SK-N-SH treated with all-trans-retinoic acid at 6 μM for 48 hours (cell line): ENCODE results near the gene DYRK1B.
"Not testable (repeated sequence)": the region's sequence is repeated elsewhere in the genome, so short reads cannot be mapped to it uniquely, and the experiment has no call there.

Experiments
- ESRRG ChIP-seq: fragments of 250-450 bp; sonication (Bioruptor Pico); IDR thresholded peaks from 2 replicates; pipeline ENCODE4 v1.6.1; 2021; ENCODE audit warnings: mild to moderate bottlenecking
- GLIS3 ChIP-seq: fragments of 250-450 bp; sonication (Bioruptor Pico); IDR thresholded peaks from 2 replicates; pipeline ENCODE4 v1.5.0; 2020; ENCODE audit warnings: mild to moderate bottlenecking, moderate library complexity
- ISL1 ChIP-seq: fragments of 250-450 bp; sonication (Bioruptor Pico); IDR thresholded peaks from 2 replicates; pipeline ENCODE4 v2.1.2; 2022; ENCODE audit warnings: mild to moderate bottlenecking, moderate library complexity
- RARB ChIP-seq: fragments of 250-450 bp; sonication (Bioruptor Pico); IDR thresholded peaks from 2 replicates; pipeline ENCODE4 v1.8.0; 2021; ENCODE audit warnings: mild to moderate bottlenecking, moderate library complexity
- ZFP30 ChIP-seq: fragments of 450-650 bp; formaldehyde crosslinking; IDR thresholded peaks from 2 replicates; pipeline ENCODE4 v1.5.0; 2022; ENCODE audit warnings: mild to moderate bottlenecking, moderate library complexity
- ZNF565 ChIP-seq: fragments of 450-650 bp; formaldehyde crosslinking; conservative IDR thresholded peaks from 2 replicates; pipeline ENCODE4 v1.5.0; 2020; ENCODE audit warnings: low read depth, mild to moderate bottlenecking, moderate library complexity
- ZNF70 ChIP-seq: fragments of 450-650 bp; formaldehyde crosslinking; IDR thresholded peaks from 2 replicates; pipeline ENCODE4 v1.5.0; 2020; ENCODE audit warnings: mild to moderate bottlenecking, moderate library complexity
- TF ChIP-seq, protein P1 (sequence below): fragments of 250-450 bp; sonication (Bioruptor Pico); IDR thresholded peaks from 2 replicates; pipeline ENCODE4 v1.5.1; 2020; ENCODE audit warnings: low read depth, mild to moderate bottlenecking, moderate library complexity
- TF ChIP-seq, protein P2 (sequence below): fragments of 250-450 bp; sonication (Bioruptor Pico); IDR thresholded peaks from 2 replicates; pipeline ENCODE4 v1.8.0; 2020; ENCODE audit warnings: mild to moderate bottlenecking, moderate library complexity, borderline replicate concordance

DNA sequence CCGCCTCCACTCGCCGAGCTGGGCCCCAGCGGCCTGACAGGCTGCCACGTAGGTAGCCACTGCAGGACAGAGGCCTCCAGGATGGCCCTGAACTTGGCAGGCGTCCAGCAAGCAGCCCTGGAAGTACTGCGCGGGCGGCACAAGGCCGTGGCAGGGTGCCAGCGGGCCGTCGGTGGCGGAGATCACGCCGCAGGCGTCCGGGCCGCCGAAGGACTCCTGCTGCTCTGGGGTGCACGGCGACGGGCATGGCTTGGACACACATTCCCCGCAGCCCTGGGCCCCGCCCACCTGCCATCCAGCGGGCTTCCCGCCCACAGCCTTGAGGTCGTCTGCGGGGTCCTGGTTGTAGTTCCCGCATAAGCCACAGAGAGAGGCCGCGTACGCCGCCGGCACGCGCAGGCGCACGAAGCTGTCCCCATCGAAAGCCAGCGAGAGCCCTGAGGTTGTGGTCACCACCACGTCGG, 41.5 kb upstream of the DYRK1B start:
- TF ChIP-seq, protein P1, sequence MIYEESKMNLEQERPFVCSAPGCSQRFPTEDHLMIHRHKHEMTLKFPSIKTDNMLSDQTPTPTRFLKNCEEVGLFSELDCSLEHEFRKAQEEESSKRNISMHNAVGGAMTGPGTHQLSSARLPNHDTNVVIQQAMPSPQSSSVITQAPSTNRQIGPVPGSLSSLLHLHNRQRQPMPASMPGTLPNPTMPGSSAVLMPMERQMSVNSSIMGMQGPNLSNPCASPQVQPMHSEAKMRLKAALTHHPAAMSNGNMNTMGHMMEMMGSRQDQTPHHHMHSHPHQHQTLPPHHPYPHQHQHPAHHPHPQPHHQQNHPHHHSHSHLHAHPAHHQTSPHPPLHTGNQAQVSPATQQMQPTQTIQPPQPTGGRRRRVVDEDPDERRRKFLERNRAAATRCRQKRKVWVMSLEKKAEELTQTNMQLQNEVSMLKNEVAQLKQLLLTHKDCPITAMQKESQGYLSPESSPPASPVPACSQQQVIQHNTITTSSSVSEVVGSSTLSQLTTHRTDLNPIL (CRISPR knock-in tag), result not testable (repeated sequence)
- TF ChIP-seq ZFP30; GLIS3 (CRISPR knock-in tag); RARB (CRISPR knock-in tag); ZNF70; ISL1 (CRISPR knock-in tag); ESRRG (CRISPR knock-in tag); ZNF565 (CRISPR knock-in tag): not testable (repeated sequence)
- TF ChIP-seq, protein P2, sequence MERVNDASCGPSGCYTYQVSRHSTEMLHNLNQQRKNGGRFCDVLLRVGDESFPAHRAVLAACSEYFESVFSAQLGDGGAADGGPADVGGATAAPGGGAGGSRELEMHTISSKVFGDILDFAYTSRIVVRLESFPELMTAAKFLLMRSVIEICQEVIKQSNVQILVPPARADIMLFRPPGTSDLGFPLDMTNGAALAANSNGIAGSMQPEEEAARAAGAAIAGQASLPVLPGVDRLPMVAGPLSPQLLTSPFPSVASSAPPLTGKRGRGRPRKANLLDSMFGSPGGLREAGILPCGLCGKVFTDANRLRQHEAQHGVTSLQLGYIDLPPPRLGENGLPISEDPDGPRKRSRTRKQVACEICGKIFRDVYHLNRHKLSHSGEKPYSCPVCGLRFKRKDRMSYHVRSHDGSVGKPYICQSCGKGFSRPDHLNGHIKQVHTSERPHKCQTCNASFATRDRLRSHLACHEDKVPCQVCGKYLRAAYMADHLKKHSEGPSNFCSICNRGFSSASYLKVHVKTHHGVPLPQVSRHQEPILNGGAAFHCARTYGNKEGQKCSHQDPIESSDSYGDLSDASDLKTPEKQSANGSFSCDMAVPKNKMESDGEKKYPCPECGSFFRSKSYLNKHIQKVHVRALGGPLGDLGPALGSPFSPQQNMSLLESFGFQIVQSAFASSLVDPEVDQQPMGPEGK (CRISPR knock-in tag), result not testable (repeated sequence)
